LNCAP (cell line): ENCODE results near the gene CHCHD6.

Source experiments
- TF ChIP-seq, protein P1 (sequence below): fragments of 450-650 bp; IDR thresholded peaks from 2 replicates; pipeline ENCODE4 v1.5.1; 2017; ENCODE audit warnings: mild to moderate bottlenecking

CHCHD6 gene

DNA sequence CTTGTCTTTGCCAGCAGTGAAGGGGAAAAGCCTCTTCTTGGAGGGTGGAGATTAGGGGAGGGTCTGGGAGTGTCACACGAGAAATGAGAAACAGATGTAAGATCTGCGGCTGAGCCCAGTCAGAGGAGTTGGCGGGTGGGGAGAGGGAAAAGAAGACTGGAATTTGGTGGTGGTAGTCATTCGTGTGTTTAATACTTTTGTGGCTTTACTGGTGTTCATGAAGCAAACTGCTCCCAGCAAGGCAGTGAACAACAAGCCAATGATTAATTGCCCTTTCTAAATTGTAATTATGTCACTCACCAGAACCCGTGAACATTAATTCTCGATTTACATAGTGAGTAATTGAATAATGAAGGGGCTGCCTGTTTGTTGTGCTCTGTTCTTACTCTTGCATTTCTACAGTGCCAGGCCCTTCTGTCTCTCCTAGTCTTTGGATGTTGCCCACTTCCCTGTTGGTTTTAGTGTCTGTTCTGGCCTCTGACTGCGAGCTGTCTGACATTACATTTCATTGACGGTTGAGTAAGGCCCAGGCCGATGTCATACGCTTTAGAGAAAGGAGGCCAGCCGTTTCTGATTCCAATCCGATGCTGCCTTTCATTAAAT is 78.0 kb downstream of the CHCHD6 start:
- TF ChIP-seq, protein P1, sequence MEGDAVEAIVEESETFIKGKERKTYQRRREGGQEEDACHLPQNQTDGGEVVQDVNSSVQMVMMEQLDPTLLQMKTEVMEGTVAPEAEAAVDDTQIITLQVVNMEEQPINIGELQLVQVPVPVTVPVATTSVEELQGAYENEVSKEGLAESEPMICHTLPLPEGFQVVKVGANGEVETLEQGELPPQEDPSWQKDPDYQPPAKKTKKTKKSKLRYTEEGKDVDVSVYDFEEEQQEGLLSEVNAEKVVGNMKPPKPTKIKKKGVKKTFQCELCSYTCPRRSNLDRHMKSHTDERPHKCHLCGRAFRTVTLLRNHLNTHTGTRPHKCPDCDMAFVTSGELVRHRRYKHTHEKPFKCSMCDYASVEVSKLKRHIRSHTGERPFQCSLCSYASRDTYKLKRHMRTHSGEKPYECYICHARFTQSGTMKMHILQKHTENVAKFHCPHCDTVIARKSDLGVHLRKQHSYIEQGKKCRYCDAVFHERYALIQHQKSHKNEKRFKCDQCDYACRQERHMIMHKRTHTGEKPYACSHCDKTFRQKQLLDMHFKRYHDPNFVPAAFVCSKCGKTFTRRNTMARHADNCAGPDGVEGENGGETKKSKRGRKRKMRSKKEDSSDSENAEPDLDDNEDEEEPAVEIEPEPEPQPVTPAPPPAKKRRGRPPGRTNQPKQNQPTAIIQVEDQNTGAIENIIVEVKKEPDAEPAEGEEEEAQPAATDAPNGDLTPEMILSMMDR: no peak

- TF ChIP-seq, protein P1: no peak
These were observed 78.5 kb downstream of the CHCHD6 start for GRCh38 chr3:126782536-126782935.

DNA sequence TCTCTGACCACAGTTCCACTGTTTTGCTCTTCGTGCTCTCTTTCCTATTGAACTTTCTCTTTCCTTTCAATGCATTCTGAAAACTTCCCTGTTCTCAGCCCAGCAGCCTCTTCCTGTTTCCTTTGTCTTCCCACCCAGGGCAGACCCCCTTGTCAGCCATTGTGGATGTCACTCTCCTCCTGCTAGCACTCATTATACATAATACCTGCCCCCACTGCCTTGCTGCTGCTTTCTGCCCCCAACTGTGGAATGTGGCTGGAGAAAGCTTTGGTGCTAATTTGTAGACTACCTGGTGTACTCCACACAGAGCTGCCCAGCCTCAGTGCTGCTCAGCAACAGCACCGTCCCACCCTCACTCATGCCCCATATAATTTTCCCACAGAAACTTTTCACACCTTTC is 80.2 kb downstream of the CHCHD6 start:
- TF ChIP-seq, protein P1: no peak

DNA sequence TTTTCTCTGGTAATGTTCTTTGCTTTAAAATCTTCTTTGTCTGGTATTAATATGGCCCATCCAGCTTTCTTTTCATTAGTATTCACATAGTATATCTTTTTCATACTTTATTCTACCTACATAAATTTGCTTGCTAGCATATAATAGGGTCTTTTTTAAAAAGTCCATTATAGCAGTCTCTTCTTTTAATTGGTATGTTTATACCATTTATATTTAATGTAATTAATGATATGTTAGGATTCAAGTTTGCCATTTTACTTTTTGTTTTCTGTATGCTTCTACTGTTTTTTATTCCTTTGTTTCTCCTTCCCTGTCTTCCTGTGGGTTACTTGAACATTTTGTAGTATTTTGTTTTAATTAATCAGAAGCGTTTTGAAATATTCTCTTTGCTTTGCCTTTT is 89.0 kb downstream of the CHCHD6 start:
- TF ChIP-seq, protein P1: no peak

DNA sequence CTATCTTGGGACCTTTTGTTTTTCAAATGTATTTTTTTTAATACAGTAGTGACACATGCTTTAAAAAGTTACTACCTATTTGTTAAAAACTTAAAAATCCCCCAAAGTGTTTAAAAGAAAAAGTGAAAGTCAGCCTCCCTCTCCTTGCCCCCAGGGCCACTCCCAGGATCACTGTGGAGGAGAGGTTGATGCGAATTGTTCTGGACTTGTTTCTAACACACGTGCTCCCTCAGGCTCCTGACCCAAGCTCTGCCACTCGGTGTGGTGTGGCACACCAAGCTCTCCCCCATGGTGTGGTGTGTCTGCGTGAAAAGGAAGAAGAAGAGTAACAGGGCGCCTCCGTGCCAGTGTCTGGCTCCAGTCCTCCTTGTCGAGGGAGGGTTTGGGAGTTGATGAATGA is 93.5 kb downstream of the CHCHD6 start:
- TF ChIP-seq, protein P1: no peak

GRCh38 chr3:126798521-126798920 is 94.5 kb downstream of the CHCHD6 start:
- TF ChIP-seq, protein P1: no peak

DNA sequence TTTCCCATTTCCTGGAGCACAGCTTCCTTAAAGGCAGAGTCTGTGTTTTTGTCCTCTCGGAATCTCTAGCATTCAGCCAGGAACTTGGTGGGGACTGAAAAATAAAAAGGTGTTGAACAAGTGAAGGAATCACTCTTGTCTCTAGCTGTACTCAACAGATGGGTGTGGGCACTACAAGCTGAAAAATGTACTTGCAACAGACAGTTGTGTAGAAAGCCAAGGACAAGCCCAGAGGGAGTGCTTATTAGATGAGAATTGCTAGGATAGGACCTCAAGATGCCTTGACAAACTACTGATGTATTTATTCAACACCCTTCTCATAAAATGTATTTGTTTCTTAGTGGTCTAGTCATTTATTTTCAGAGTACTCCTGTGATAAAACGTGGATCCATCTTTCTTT is 95.1 kb downstream of the CHCHD6 start:
- TF ChIP-seq, protein P1: no peak

DNA sequence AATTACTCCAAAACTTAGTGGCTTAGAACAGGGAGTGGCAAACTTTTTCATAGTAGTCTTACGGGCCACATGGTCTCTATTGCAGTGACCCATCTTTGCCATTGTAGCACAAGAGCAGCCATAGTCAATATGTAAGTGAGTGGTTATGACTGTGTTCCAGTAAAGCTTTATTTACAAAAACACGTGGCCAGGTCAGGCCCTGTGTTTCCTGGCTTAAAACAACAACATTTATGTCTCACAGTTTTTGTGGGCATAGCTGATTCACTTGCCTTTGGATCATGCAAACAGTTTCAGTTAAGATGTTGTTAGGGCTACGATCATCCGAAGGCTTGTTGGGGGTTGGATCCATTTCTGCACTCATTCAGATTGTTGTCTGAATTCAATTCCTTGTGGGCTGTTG is 103.8 kb downstream of the CHCHD6 start:
- TF ChIP-seq, protein P1: no peak
